Parathyroid adenoma (tissue), 2 donors: ENCODE results near the gene PLEKHM3.

Experiments used
- H2AFZ ChIP-seq: fragments of 300-600 bp; sonication (generic); one replicate; pipeline ENCODE4 v1.7.0; 2017; ENCODE audit warnings: antibody characterized with exemption, mild to moderate bottlenecking
- H3K27ac ChIP-seq: fragments of 300-600 bp; sonication (generic); one replicate; pipeline ENCODE4 v1.7.0; 2017
- H3K27me3 ChIP-seq: fragments of 300-600 bp; sonication (generic); one replicate; pipeline ENCODE4 v1.7.0; 2017; ENCODE audit warnings: low read length; ENCODE audit not compliant: control insufficient read depth, insufficient read depth
- H3K36me3 ChIP-seq: fragments of 300-600 bp; sonication (generic); one replicate; pipeline ENCODE4 v1.7.0; 2017; ENCODE audit warnings: low read length; ENCODE audit not compliant: control insufficient read depth, insufficient read depth
- H3K4me1 ChIP-seq: fragments of 300-600 bp; sonication (generic); one replicate; pipeline ENCODE4 v1.7.0; 2017; ENCODE audit warnings: control low read depth
- H3K4me2 ChIP-seq: fragments of 300-600 bp; sonication (generic); one replicate; pipeline ENCODE4 v1.7.0; 2017; ENCODE audit warnings: low read length
- H3K4me3 ChIP-seq: fragments of 300-600 bp; sonication (generic); one replicate; pipeline ENCODE4 v1.7.0; 2017; ENCODE audit warnings: low read depth, low read length
- H3K79me2 ChIP-seq: fragments of 300-600 bp; sonication (generic); one replicate; pipeline ENCODE4 v1.7.0; 2017; ENCODE audit warnings: control low read depth
- H3K9ac ChIP-seq: fragments of 300-600 bp; sonication (generic); one replicate; pipeline ENCODE4 v1.7.0; 2017; ENCODE audit warnings: mild to moderate bottlenecking
- H3K9me3 ChIP-seq: fragments of 300-600 bp; sonication (generic); one replicate; pipeline ENCODE4 v1.7.0; 2017; ENCODE audit warnings: low read length; ENCODE audit not compliant: control insufficient read depth
- CTCF ChIP-seq: fragments of 300-600 bp; sonication (generic); IDR thresholded peaks from one replicate; pipeline ENCODE4 v1.7.0; 2017; ENCODE audit warnings: antibody characterized with exemption, mild to moderate bottlenecking
- donor health status: primary hyperparathyroidism.

The PLEKHM3 gene

DNA sequence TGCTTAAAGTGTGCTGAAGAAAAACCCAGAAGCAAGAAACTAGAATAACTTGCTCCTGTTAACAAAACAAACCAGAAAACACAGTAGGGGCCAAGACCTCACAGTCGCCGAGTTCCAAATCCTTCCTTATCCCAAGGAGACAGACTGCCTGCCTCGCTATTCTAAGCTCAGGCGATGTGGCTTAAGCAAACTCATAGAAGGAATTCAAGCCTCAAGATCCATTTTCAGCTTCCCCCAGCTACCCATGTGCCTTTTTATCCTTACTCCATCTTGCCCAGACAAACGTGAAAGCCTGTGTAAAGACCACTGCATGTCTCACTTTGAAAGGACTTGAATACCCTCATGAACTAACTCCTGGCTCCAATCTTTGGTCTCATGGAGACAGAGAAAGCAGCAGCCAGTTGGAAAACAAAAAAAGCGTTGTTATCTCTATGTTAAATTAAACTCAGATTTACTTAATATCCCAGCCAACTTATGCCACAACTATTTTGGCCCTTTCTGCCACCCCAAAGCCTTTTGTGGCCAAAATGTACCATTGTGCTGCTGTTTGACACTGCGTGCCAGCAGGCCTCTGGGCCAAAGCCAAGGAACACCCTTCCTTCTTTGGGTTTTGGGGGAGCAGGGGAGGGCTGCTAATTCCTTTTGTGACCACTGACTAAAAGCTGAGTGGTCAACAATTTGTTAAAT, 132.5 kb downstream of the PLEKHM3 start:
- H3K79me2 ChIP-seq: no peaks in the 10 kb centered on the region
- H3K4me3 ChIP-seq: no peak overlapping the region
- TF ChIP-seq CTCF: no peak
- H3K9ac ChIP-seq: no peak overlapping the region
- no peak overlapping the region for H3K4me2 ChIP-seq
- H3K9me3 ChIP-seq: no peaks in the 10 kb centered on the region
- H3K27ac ChIP-seq: no peak overlapping the region
- H2AFZ ChIP-seq: no peak overlapping the region
- no peaks in the 10 kb centered on the region for H3K36me3 ChIP-seq
- no peaks in the 10 kb centered on the region for H3K4me1 ChIP-seq
- H3K27me3 ChIP-seq: no peaks in the 10 kb centered on the region

GRCh38 chr2:207891086-207891844, 134.1 kb downstream of the PLEKHM3 start:
- Histone ChIP-seq H3K4me1 (no peaks in the 10 kb centered on the region), H3K27me3 (no peaks in the 10 kb centered on the region), H3K27ac (no peak overlapping the region), H3K9me3 (no peaks in the 10 kb centered on the region), H3K36me3 (no peaks in the 10 kb centered on the region), H2AFZ (no peak overlapping the region), H3K79me2 (no peaks in the 10 kb centered on the region), H3K9ac (no peak overlapping the region), H3K4me3 (no peak overlapping the region), H3K4me2 (no peak overlapping the region)
- no peak for TF ChIP-seq CTCF

DNA sequence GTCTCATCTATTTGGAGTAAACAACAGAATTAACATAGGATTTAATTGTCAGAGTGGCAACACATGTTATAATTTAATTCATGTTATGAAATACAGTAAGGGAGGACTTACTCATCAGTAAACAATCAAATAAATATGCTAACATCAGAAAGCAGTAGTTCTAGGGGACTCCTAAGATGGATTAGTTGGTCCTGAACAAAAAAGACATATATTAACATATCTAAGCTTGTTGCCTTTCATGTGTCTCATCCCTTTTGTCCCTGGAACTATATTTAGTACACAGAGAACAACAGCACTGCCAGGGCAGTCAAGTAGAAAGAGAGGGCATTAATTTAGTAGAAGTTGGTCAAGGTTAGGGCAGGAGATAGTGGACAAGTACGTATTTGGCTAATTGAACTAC, 137.8 kb downstream of the PLEKHM3 start:
- H3K27ac ChIP-seq: no peak overlapping the region
- no peaks in the 10 kb centered on the region for H3K4me1 ChIP-seq
- TF ChIP-seq CTCF: no peak
- H3K4me3 ChIP-seq: no peak overlapping the region
- no peak overlapping the region for H2AFZ ChIP-seq
- no peak overlapping the region for H3K4me2 ChIP-seq
- H3K27me3 ChIP-seq: no peaks in the 10 kb centered on the region
- H3K9me3 ChIP-seq: no peaks in the 10 kb centered on the region
- no peak overlapping the region for H3K9ac ChIP-seq
- H3K36me3 ChIP-seq: no peaks in the 10 kb centered on the region
- no peaks in the 10 kb centered on the region for H3K79me2 ChIP-seq

- no peak overlapping the region for H3K27ac ChIP-seq
- no peak overlapping the region for H3K9ac ChIP-seq
- H2AFZ ChIP-seq: no peak overlapping the region
- H3K79me2 ChIP-seq: no peaks in the 10 kb centered on the region
- no peak for TF ChIP-seq CTCF
- no peak overlapping the region for H3K4me2 ChIP-seq
- no peaks in the 10 kb centered on the region for H3K27me3 ChIP-seq
- H3K36me3 ChIP-seq: no peaks in the 10 kb centered on the region
- no peaks in the 10 kb centered on the region for H3K9me3 ChIP-seq
- no peaks in the 10 kb centered on the region for H3K4me1 ChIP-seq
- H3K4me3 ChIP-seq: no peak overlapping the region
Measured at GRCh38 chr2:207885010-207885409, 140.3 kb downstream of the PLEKHM3 start.
